Mucosa of stomach (tissue), 1 donor: ENCODE results near the gene ADK.
"Not testable (repeated sequence)": the region's sequence is repeated elsewhere in the genome, so short reads cannot be mapped to it uniquely, and the experiment has no call there.

ENCODE experiments used
- H3K27me3 ChIP-seq: one replicate; pipeline ENCODE4 v1.7.0; 2013; ENCODE audit warnings: mild to moderate bottlenecking, low read length; ENCODE audit not compliant: control insufficient read depth, insufficient read depth
- H3K36me3 ChIP-seq: one replicate; pipeline ENCODE4 v1.7.0; 2013; ENCODE audit warnings: low read length; ENCODE audit not compliant: control insufficient read depth, insufficient read depth
- H3K4me1 ChIP-seq: one replicate; pipeline ENCODE4 v1.7.0; 2013; ENCODE audit warnings: mild to moderate bottlenecking, low read length; ENCODE audit not compliant: control insufficient read depth, insufficient read depth
- H3K4me3 ChIP-seq: one replicate; pipeline ENCODE4 v1.7.0; 2013; ENCODE audit warnings: low read length
- H3K9ac ChIP-seq: one replicate; pipeline ENCODE4 v1.7.0; 2013; ENCODE audit warnings: mild to moderate bottlenecking, low read length, moderate library complexity
- H3K9me3 ChIP-seq: one replicate; pipeline ENCODE4 v1.7.0; 2013; ENCODE audit warnings: mild to moderate bottlenecking, low read length, moderate library complexity; ENCODE audit not compliant: control insufficient read depth
- donor health status: Pancreatic carcinoma.

The ADK gene

GRCh38 chr10:74120911-74121310 is 30.1 kb upstream of the ADK start:
- H3K9ac ChIP-seq: no peak overlapping the region
- no peak overlapping the region for H3K4me3 ChIP-seq
- H3K4me1 ChIP-seq: peaks cover 7% of the 10 kb centered on the region
- H3K36me3 ChIP-seq: peaks cover 7% of the 10 kb centered on the region
- no peaks in the 10 kb centered on the region for H3K9me3 ChIP-seq
- H3K27me3 ChIP-seq: no peaks in the 10 kb centered on the region

DNA sequence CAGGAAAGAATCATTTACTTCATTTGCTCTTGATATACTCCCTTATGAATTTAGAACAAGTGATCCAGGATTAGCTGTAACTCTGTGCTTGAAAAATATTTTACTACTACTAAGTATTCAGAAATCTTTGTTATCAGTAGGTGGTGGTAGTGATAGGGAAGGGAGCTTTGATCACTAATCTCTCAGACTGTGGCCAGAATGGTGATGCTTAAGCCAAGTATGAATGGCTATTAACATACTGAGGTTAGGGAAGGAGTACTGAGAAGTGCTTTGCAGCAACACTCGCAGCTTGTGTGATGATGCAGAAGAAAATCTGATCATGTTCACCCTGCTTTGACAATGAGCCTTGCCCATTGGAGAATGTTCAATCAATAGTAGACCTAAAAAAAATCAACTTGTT is 29.7 kb upstream of the ADK start:
- no peak overlapping the region for H3K4me3 ChIP-seq
- H3K4me1 ChIP-seq: peaks cover 7% of the 10 kb centered on the region
- peaks cover 7% of the 10 kb centered on the region for H3K36me3 ChIP-seq
- no peaks in the 10 kb centered on the region for H3K27me3 ChIP-seq
- H3K9me3 ChIP-seq: no peaks in the 10 kb centered on the region
- H3K9ac ChIP-seq: no peak overlapping the region

GRCh38 chr10:74122060-74122459 is 29.0 kb upstream of the ADK start:
- Histone ChIP-seq H3K9ac (no peak overlapping the region), H3K36me3 (peaks cover 7% of the 10 kb centered on the region), H3K27me3 (no peaks in the 10 kb centered on the region), H3K4me3 (no peak overlapping the region), H3K9me3 (no peaks in the 10 kb centered on the region), H3K4me1 (peaks cover 7% of the 10 kb centered on the region)

DNA sequence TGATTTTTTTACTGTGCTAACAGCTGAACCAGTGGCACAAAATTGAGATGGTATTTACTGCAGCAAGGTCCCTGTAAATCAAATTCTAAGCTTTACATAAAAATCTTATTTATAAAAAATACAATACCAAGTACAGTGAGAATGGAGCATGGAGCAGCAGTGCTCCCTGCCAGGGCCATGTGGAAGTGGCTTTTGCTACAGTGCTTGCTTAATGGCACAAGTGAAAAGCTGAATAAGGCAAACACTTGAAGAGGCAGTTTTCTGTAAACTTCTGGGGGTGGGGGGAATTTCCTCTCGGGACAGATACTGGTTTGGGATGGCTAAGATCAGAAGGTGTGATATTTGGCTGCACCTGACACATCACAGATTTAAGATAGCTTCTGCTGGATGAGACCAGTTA is 27.9 kb upstream of the ADK start:
- Histone ChIP-seq H3K9ac (no peak overlapping the region), H3K4me3 (no peak overlapping the region), H3K36me3 (peaks cover 7% of the 10 kb centered on the region), H3K27me3 (no peaks in the 10 kb centered on the region), H3K9me3 (no peaks in the 10 kb centered on the region), H3K4me1 (peaks cover 7% of the 10 kb centered on the region)

DNA sequence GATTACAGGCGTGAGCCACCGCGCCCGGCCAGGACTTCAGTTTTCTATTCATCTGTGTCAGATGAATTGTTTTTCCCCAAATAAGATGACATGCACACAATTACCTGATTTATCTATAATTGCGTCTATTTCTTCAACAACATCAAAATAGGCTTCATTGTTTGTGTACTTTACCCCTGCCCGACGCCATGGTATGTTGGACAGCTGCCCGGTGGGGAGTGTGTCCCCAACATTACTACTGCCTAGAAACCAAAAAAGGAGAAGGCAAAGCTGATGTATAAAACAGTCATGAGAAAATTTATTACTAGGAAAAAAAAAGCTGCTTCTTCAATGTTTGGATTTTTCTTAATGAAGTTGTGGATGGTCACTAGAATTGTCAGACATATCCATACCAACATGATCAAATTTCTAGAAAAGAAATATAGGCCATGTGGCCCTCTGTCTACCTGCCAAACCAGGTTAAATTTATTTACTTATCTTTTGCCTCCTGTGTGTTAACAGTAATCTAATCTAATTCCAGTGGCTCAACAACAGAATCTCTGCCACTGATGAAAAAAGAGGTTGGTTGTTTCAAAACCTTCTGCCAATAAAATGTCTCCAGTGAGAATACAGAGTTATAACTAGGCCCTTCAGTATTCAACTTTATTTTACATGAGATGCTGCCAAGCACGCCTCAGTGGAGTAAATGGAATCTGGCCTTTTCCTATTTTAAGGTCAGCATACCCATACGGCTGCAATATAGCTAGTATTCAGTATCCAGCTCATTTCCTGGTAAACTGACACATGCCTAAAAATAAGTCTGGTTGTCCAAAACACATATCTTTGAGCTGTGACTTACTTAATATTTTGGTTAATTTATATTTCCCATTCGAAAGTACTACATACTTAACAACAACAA is 16.8 kb upstream of the ADK start:
- Histone ChIP-seq H3K4me1 (peaks cover 12% of the 10 kb centered on the region), H3K36me3 (no peaks in the 10 kb centered on the region), H3K9me3 (no peaks in the 10 kb centered on the region), H3K4me3 (no peak overlapping the region), H3K9ac (no peak overlapping the region), H3K27me3 (no peaks in the 10 kb centered on the region)

GRCh38 chr10:74135452-74135851 is 15.6 kb upstream of the ADK start:
- Histone ChIP-seq H3K9ac (no peak overlapping the region), H3K36me3 (no peaks in the 10 kb centered on the region), H3K27me3 (no peaks in the 10 kb centered on the region)

DNA sequence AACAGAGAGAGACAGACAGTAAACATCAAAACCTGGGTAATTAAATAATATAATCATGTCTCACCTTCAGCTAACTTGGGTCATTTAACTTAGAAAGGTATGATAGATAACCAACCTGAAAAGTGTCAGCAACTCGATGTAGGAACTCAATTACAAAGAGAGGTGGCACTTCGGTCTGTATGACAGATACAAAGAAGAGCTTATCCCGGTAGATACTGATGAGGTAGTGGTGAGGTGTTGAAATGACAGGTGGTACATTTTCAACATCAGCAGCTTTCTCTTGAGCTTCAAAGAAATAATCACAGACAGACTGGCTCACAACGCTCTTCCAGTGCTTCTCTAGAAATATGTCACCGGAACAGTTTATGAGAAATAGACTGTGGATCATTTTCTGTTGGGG is 13.0 kb upstream of the ADK start:
- no peaks in the 10 kb centered on the region for H3K36me3 ChIP-seq
- no peak overlapping the region for H3K4me3 ChIP-seq
- no peak overlapping the region for H3K9ac ChIP-seq
- H3K4me1 ChIP-seq: peaks cover 12% of the 10 kb centered on the region
- H3K27me3 ChIP-seq: no peaks in the 10 kb centered on the region
- no peaks in the 10 kb centered on the region for H3K9me3 ChIP-seq

More at GRCh38 chr10:74135452-74135851, 15.6 kb upstream of the ADK start:
- H3K4me3 ChIP-seq: no peak overlapping the region
- H3K4me1 ChIP-seq: peaks cover 12% of the 10 kb centered on the region
- H3K9me3 ChIP-seq: no peaks in the 10 kb centered on the region

DNA sequence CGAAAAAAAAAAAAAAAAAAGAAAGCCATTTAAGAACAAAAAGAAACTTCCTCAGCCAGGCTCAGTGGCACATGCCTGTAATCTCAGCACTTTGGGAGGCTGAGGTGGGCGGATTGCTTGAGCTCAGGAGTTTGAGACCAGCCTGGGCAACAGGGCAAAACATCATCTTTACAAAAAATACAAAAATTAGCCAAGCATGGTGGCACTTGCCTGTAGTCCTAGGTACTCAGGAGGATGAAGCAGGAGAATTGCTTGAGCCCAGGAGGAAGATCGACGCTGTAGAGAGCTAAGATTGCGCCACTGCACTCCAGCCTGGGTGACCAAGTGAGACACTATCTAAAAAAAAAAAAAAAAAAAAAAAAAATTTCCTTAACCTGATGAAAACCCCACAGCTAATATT is 12.4 kb upstream of the ADK start:
- not testable (repeated sequence) for H3K4me3 ChIP-seq, H3K36me3 ChIP-seq, H3K9ac ChIP-seq, H3K9me3 ChIP-seq, H3K27me3 ChIP-seq
- peaks cover 12% of the 10 kb centered on the region for H3K4me1 ChIP-seq

DNA sequence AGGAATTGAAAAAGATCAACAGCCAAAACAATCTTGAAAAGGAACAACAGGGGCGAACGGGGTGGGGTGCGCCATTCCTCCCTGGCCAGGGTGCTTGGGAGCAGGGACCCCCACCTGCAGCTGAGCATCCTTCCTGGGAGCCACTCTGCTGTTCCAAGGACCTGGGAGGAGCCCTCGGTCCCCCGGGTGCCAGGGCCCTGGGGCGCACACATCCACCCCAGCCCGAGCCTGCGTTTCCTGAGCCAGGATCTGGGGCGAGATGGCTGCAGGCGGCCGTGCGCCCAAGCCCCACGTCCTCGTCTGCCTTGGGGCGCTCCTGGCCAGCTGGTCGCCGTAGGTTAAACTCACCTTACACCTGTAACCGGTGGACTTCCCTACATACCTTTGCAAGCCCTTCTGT is 11.0 kb upstream of the ADK start:
- peaks cover 3% of the 10 kb centered on the region for H3K4me1 ChIP-seq
- H3K36me3 ChIP-seq: no peaks in the 10 kb centered on the region

DNA sequence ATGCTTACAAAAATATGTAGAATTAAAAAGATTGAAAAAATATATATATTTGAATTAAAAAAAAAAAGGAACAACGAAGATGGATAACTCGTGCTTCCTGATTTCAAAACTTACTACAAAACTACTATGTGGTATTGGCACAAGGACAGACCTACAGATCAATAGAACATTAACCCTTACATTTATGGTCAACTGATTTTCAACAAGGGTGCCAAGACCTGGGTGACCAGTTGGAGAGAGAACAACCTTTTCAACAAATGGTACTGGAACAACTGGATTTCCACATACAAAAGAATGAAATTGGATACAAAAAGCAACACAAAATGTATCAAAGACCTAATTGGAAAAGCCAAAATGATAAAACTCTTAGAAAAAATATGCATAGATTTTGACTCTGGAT is 10.5 kb upstream of the ADK start:
- H3K9ac ChIP-seq: no peak overlapping the region
- no peak overlapping the region for H3K4me3 ChIP-seq
- H3K27me3 ChIP-seq: no peaks in the 10 kb centered on the region
- no peaks in the 10 kb centered on the region for H3K4me1 ChIP-seq
- H3K36me3 ChIP-seq: no peaks in the 10 kb centered on the region
- no peaks in the 10 kb centered on the region for H3K9me3 ChIP-seq

More for the DNA sequence above, 11.0 kb upstream of the ADK start:
- no peak overlapping the region for H3K4me3 ChIP-seq
- no peaks in the 10 kb centered on the region for H3K9me3 ChIP-seq
- no peak overlapping the region for H3K9ac ChIP-seq
- H3K27me3 ChIP-seq: no peaks in the 10 kb centered on the region

DNA sequence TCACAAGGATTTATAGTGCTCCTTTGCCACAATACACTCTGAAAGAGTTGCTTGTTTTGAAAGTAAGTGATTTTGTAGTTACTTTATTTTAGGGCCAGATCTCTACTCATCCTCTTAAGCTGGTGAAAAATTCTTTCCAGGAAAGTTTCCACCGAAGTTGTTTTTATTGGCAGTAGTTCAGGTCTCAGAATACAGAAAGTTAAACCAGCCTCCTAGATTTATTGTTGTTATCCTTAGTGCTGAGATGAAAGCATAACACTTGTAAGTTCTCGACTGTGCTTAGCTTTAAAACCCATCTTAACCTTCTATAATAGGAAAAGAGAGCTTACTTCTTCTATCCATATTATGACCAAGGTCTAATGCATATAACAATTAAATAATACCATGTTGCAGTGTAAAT is 5.9 kb upstream of the ADK start:
- Histone ChIP-seq H3K9me3 (no peaks in the 10 kb centered on the region), H3K4me3 (no peak overlapping the region), H3K4me1 (no peaks in the 10 kb centered on the region), H3K36me3 (no peaks in the 10 kb centered on the region), H3K9ac (no peak overlapping the region), H3K27me3 (no peaks in the 10 kb centered on the region)

DNA sequence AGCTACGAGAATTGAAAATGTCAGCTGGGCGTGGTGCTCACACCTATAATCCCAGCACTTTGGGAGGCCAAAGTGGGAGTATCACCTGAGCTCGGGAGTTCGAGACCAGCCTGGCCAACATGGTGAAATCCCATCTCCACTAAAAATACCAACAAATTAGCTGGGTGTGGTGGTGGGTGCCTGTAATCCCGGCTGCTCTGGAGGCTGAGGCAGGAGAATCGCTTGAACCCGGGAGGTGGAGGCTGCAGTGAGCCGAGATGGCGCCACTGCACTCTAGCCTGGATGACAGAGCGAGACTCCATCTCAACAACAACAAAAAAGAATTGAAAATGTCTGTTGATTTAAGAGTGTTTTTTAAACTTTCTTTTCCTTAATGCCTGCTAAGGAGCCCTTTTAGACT is 4.0 kb upstream of the ADK start:
- not testable (repeated sequence) for H3K9me3 ChIP-seq, H3K27me3 ChIP-seq, H3K4me1 ChIP-seq, H3K9ac ChIP-seq, H3K4me3 ChIP-seq, H3K36me3 ChIP-seq
